Measurements from ENCODE around the gene ECSCR.

ECSCR gene

GRCh38 chr5:139473565-139473964 is 11.0 kb upstream of the ECSCR start:
- no peak for DNase-seq

- DNase-seq: no peak
Measured at GRCh38 chr5:139473105-139473504, 10.6 kb upstream of the ECSCR start.

GRCh38 chr5:139472386-139473030 is 10.0 kb upstream of the ECSCR start:
- no peak for DNase-seq

- DNase-seq: no peak
Measured at GRCh38 chr5:139470821-139471300, 8.3 kb upstream of the ECSCR start, which contains the start of gene SMIM33. SMIM33 (plus strand) TSS chr5:139471004; CDS start chr5:139471122, 118 bp downstream.

GRCh38 chr5:139468421-139468931 is 5.9 kb upstream of the ECSCR start:
- DNase-seq: no peak

GRCh38 chr5:139461698-139462097 is 845 bp downstream of the ECSCR start:
- no peak for DNase-seq

GRCh38 chr5:139461176-139461575 is 1.4 kb downstream of the ECSCR start:
- no peak for DNase-seq

- DNase-seq: no peak
Measured at GRCh38 chr5:139460455-139460854, 2.1 kb downstream of the ECSCR start.

GRCh38 chr5:139459451-139459934 is 3.0 kb downstream of the ECSCR start:
- DNase-seq: no peak

- DNase-seq: no peak
Measured at GRCh38 chr5:139458580-139459407, 3.7 kb downstream of the ECSCR start.

GRCh38 chr5:139457653-139458306 is 4.8 kb downstream of the ECSCR start:
- no peak for DNase-seq

- DNase-seq: no peak
Measured at GRCh38 chr5:139457241-139457640, 5.3 kb downstream of the ECSCR start.

- no peak for DNase-seq
Measured at GRCh38 chr5:139456776-139457175, 5.8 kb downstream of the ECSCR start.

- no peak for DNase-seq
Measured at GRCh38 chr5:139454568-139455290, 7.8 kb downstream of the ECSCR start.

- no peak for DNase-seq
Measured at GRCh38 chr5:139453683-139454567, 8.6 kb downstream of the ECSCR start.

GRCh38 chr5:139451878-139452660 is 10.5 kb downstream of the ECSCR start:
- no peak for DNase-seq

- DNase-seq: no peak
Measured at GRCh38 chr5:139451176-139451575, 11.4 kb downstream of the ECSCR start.

GRCh38 chr5:139446956-139447779 is 15.4 kb downstream of the ECSCR start:
- DNase-seq: no peak

- no peak for DNase-seq
Measured at GRCh38 chr5:139445325-139446170, 17.0 kb downstream of the ECSCR start.

Data from DMS79 (cell line).